GM12878 (cell line): ENCODE measurements around the gene CRIM1. TPM values are rescaled to one million over a fixed set of nuclear protein-coding genes. Genes with fewer than 3 reads are reported as not detected.

ENCODE experiments used
- ATAC-seq: fragments of 200-7000 bp; cut with Tn5 transposase; 3 replicates; pipeline ENCODE4 v1.9.1; 2020; ENCODE audit warnings: mild to moderate bottlenecking, moderate library complexity
- BruUV-seq: library from RNA; stranded (reverse); fragments of 400-500 nt; replicated peaks from 2 replicates; lab custom pipeline; 2021; lab: Mats Ljungman, UMichigan
- CTCF ChIA-PET: fragments of 300-600 bp; sonication (Branson Sonifier 250); formaldehyde crosslinking; extraction: SDS; loops from one replicate; lab custom pipeline; 2021; ENCODE audit warnings: inconsistent platforms; lab: Yijun Ruan, JAX
- POLR2A ChIA-PET: fragments of 350-600 bp; formaldehyde crosslinking; extraction: SDS; loops from one replicate; lab custom pipeline; 2021; ENCODE audit warnings: inconsistent platforms; lab: Charles Lee
- RAD21 ChIA-PET: fragments of 300-600 bp; sonication (Branson Sonifier 250); formaldehyde crosslinking; loops from one replicate; lab custom pipeline; 2023; ENCODE audit warnings: antibody characterized with exemption; ENCODE audit not compliant: unreplicated experiment; lab: Charles Lee
- SMC1A ChIA-PET: fragments of 300-600 bp; sonication (Branson Sonifier 250); formaldehyde crosslinking; loops from one replicate; lab custom pipeline; 2023; ENCODE audit not compliant: unreplicated experiment, uncharacterized antibody; lab: Charles Lee
- DNase-seq: peaks from one replicate; pipeline ENCODE4 v3.0.0-alpha.2; 2011; ENCODE audit warnings: low read depth, low spot score
- FAIRE-seq: peaks from 3 replicates; lab custom pipeline; 2011; peaks lifted over from hg19 to GRCh38; lab: Jason Lieb, UNC
- H2AFZ ChIP-seq: 2 replicates; pipeline ENCODE4 v1.6.0; 2011; ENCODE audit warnings: low read depth, low read length, control low read depth; ENCODE audit not compliant: control insufficient read depth
- H3K27ac ChIP-seq: 2 replicates; pipeline ENCODE4 v1.5.1; 2011; ENCODE audit warnings: control low read depth; ENCODE audit not compliant: control insufficient read depth, insufficient read depth
- H3K27me3 ChIP-seq, 2 experiments: replicated peaks in 1 of 2; 2 replicates each; pipeline versions ENCODE4 v1.6.0 to v1.6.1; 2011; ENCODE audit warnings: low read length in 1 of 2; ENCODE audit not compliant: control insufficient read depth in 2 of 2, insufficient read depth in 2 of 2
- H3K36me3 ChIP-seq, 2 experiments: 2 replicates each; pipeline ENCODE4 v1.5.1; 2011; ENCODE audit warnings: low read length in 1 of 2; ENCODE audit not compliant: control insufficient read depth in 2 of 2, insufficient read depth in 2 of 2
- H3K4me1 ChIP-seq: 2 replicates; pipeline ENCODE4 v1.6.1; 2011; ENCODE audit warnings: mild to moderate bottlenecking, low read length, moderate library complexity, mixed read lengths; ENCODE audit not compliant: control insufficient read depth, insufficient read depth
- H3K4me2 ChIP-seq: 2 replicates; pipeline ENCODE4 v1.6.0; 2011; ENCODE audit warnings: control low read depth; ENCODE audit not compliant: control insufficient read depth, insufficient read depth
- H3K4me3 ChIP-seq: fragments of 200-600 bp; sonication (generic); 2 replicates; pipeline ENCODE4 v1.5.1; 2016
- H3K79me2 ChIP-seq: 2 replicates; pipeline ENCODE4 v1.6.0; 2011; ENCODE audit warnings: low read length; ENCODE audit not compliant: control insufficient read depth, insufficient read depth
- H3K9ac ChIP-seq: 2 replicates; pipeline ENCODE4 v1.8.0; 2011; ENCODE audit warnings: low read length, control low read depth, mixed read lengths; ENCODE audit not compliant: control insufficient read depth, insufficient read depth
- H3K9me3 ChIP-seq: replicated peaks from 3 replicates; pipeline ENCODE4 v1.5.1; 2011; ENCODE audit warnings: mild to moderate bottlenecking, low read length; ENCODE audit not compliant: control insufficient read depth, insufficient read depth
- H4K20me1 ChIP-seq: 2 replicates; pipeline ENCODE4 v1.6.0; 2011; ENCODE audit not compliant: control insufficient read depth, insufficient read depth
- BCL3 ChIP-seq: IDR thresholded peaks from 2 replicates; pipeline ENCODE4 v1.6.1; 2011; ENCODE audit warnings: borderline replicate concordance, low read depth, mild to moderate bottlenecking, moderate library complexity, low read length; ENCODE audit not compliant: insufficient read depth, poor library complexity, severe bottlenecking
- CBFB ChIP-seq: IDR thresholded peaks from 2 replicates; pipeline ENCODE4 v1.6.1; 2016; ENCODE audit warnings: antibody characterized with exemption, low read depth
- CEBPB ChIP-seq, 2 experiments: fragments of 150-350 bp in 1 of 2; IDR thresholded peaks; 2 replicates each; pipeline ENCODE4 v1.6.1; 2012 to 2014; ENCODE audit warnings: low read depth in 2 of 2, low read length in 2 of 2, borderline replicate concordance in 1 of 2, inconsistent platforms in 1 of 2
- HCFC1 ChIP-seq: fragments of 150-350 bp; IDR thresholded peaks from 2 replicates; pipeline ENCODE4 v1.6.1; 2014; ENCODE audit warnings: low read length
- IKZF2 ChIP-seq, 2 experiments: fragments of 450-650 bp; IDR thresholded peaks; 2 replicates each; pipeline ENCODE4 v1.6.1; 2017; ENCODE audit warnings: mild to moderate bottlenecking in 2 of 2, moderate library complexity in 2 of 2
- MAX ChIP-seq: IDR thresholded peaks from 2 replicates; pipeline ENCODE4 v1.6.1; 2012; ENCODE audit warnings: low read depth, low read length, improper control_type of control experiment
- MEF2B ChIP-seq: fragments of 450-650 bp; IDR thresholded peaks from 2 replicates; pipeline ENCODE4 v1.6.1; 2018; ENCODE audit warnings: mild to moderate bottlenecking, moderate library complexity; ENCODE audit not compliant: partially characterized antibody, poor library complexity, severe bottlenecking
- SP1 ChIP-seq: IDR thresholded peaks from one replicate; pipeline ENCODE4 v1.6.1; 2011; ENCODE audit warnings: low read depth, low read length
- SPI1 ChIP-seq: IDR thresholded peaks from 2 replicates; pipeline ENCODE4 v1.6.1; 2011; ENCODE audit warnings: low read depth, mild to moderate bottlenecking, low read length, moderate library complexity, borderline replicate concordance; ENCODE audit not compliant: insufficient read depth
- STAT1 ChIP-seq: fragments of 450-650 bp; conservative IDR thresholded peaks from 2 replicates; pipeline ENCODE4 v1.6.1; 2014; ENCODE audit warnings: antibody characterized with exemption, mild to moderate bottlenecking
- YY1 ChIP-seq: IDR thresholded peaks from 2 replicates; pipeline ENCODE4 v1.6.1; 2011; ENCODE audit warnings: low read depth, mild to moderate bottlenecking, low read length
- ZNF687 ChIP-seq: fragments of 450-650 bp; IDR thresholded peaks from 2 replicates; pipeline ENCODE4 v1.6.1; 2017; ENCODE audit warnings: mild to moderate bottlenecking, moderate library complexity
- WGBS: methylation state at CpG from one replicate; pipeline ENCODE4 v1.1.6; 2016; ENCODE audit warnings: low lambda C conversion rate; ENCODE audit not compliant: insufficient replicate concordance, insufficient coverage; ENCODE audit errors: missing lambda C conversion rate; 5-methylcytosine and 5-hydroxymethylcytosine counted together
- in situ Hi-C: fragments of 300-500 bp; cut with MboI; formaldehyde crosslinking; loops from 9 replicates; pipeline ENCODE4 v1.14.3; 2018; ENCODE audit warnings: mixed read lengths
- intact Hi-C: fragments of 100-400 bp; cut with micrococcal nuclease; formaldehyde crosslinking; loops from one replicate; pipeline ENCODE4 v1.14.2; 2022; ENCODE audit not compliant: unreplicated experiment
- polyA plus RNA-seq, 11 experiments: library from polyadenylated mRNA; depleted of rRNA in 4 of 11; unstranded in 6 of 11; stranded (reverse) in 5 of 11; fragments of >200 nt; fragmentation: Nextera tagmentation in 4 of 11; fragmentation: Illumina TruSeq in 1 of 11; extraction: Ambion mirVana in 4 of 11; extraction: Trizol in 1 of 11; gene quantifications; 1 replicate in 1 of 11; 2 replicates in 10 of 11; pipeline versions ENCODE4 v1.2.1 to v1.2.3, GENCODE V29; 2011 to 2016; ENCODE audit warnings: inconsistent platforms in 2 of 11, missing spikeins in 2 of 11, low read depth in 1 of 11
- total RNA-seq, 4 experiments: library from RNA; depleted of rRNA in 3 of 4; stranded (reverse); fragments of >200 nt in 3 of 4; fragmentation: Illumina TruSeq in 1 of 4; extraction: Trizol in 1 of 4; gene quantifications; 2 replicates each; pipeline versions ENCODE4 v1.2.1 to v1.2.3, GENCODE V29; 2013 to 2021

The CRIM1 gene
- total and polyA plus RNA-seq, 10 of the 15 experiments (the other 5 are each of a cell fraction or from before 2014, with no cell fraction given) = 0.42 to 7.4 (median 3.1) TPM

GRCh38 chr2:36579297-36579664, 223.7 kb downstream of the CRIM1 start:
- H3K9ac ChIP-seq = no peak overlapping the region
- H3K4me3 ChIP-seq = no peak overlapping the region
- H3K79me2 ChIP-seq = no peaks in the 10 kb centered on the region
- no peaks in the 10 kb centered on the region for H3K9me3 ChIP-seq
- ChIA-PET CTCF (no interaction called here), POLR2A (no interaction called here), SMC1A (no interaction called here), RAD21 (no interaction called here)
- ATAC-seq (no peak), FAIRE-seq (no peak), DNase-seq (no peak)
- no TSS peak for BruUV-seq
- intact Hi-C loops = no loop called here
- no peak overlapping the region for H3K4me2 ChIP-seq
- H3K36me3 ChIP-seq = peaks cover 2 to 14% of the 10 kb centered on the region in 2 experiments
- H3K4me1 ChIP-seq = 0 out of 2 replicates have a peak, but pooled peaks cover 5% of the 10 kb centered on the region
- H3K27me3 ChIP-seq = no peaks in the 10 kb centered on the region
- no peaks in the 10 kb centered on the region for H4K20me1 ChIP-seq
- in situ Hi-C loops = no loop called here
- no peak overlapping the region for H3K27ac ChIP-seq
- TF ChIP-seq CBFB (no peak), STAT1 (no peak), YY1 (no peak), SPI1 (no peak), IKZF2 (IDR thresholded peaks at IDR 0.05) (no peak), CEBPB (IDR thresholded peaks at IDR 0.05; ENCODE audit: borderline replicate concordance in 1 of 2, low read depth in 2 of 2, low read length in 2 of 2) (no peak), MAX (no peak)
- H2AFZ ChIP-seq = no peak overlapping the region

GRCh38 chr2:36582538-36582937, 227.0 kb downstream of the CRIM1 start:
- Histone ChIP-seq H2AFZ (no peak overlapping the region), H3K27me3 (no peaks in the 10 kb centered on the region), H3K27ac (no peak overlapping the region), H3K9ac (no peak overlapping the region), H3K9me3 (no peaks in the 10 kb centered on the region), H3K4me1 (0 out of 2 replicates have a peak, but pooled peaks cover 5% of the 10 kb centered on the region), H3K4me2 (no peak overlapping the region), H3K79me2 (no peaks in the 10 kb centered on the region), H3K4me3 (no peak overlapping the region), H4K20me1 (no peaks in the 10 kb centered on the region), H3K36me3 (peaks cover 2 to 16% of the 10 kb centered on the region in 2 experiments)
- no peak for ATAC-seq
- SMC1A ChIA-PET = interaction anchor here (0.6 kb wide), 1 partner anchor 40 kb away, joined by 3 read pairs; no protein-coding TSS in a partner anchor
- in situ Hi-C loops = no loop called here
- intact Hi-C loops = no loop called here
- POLR2A ChIA-PET = no interaction called here
- 94% methylated on average over 5 of the region's 5 CpGs for WGBS
- CTCF ChIA-PET = no interaction called here
- no peak for DNase-seq
- TF ChIP-seq MEF2B (no peak), HCFC1 (no peak), SP1 (no peak), ZNF687 (no peak), BCL3 (no peak)
- no TSS peak for BruUV-seq
- RAD21 ChIA-PET = no interaction called here
- FAIRE-seq = no peak
